HG03066 (cell line): ENCODE results near the gene EPB41L2.

Experiments used
- ATAC-seq: cut with Tn5 transposase; IDR thresholded peaks from one replicate; pipeline ENCODE4 v1.9.1; 2021; ENCODE audit warnings: low read depth; ENCODE audit not compliant: unreplicated experiment

The EPB41L2 gene

GRCh38 chr6:130982135-130982534 is 80.9 kb downstream of the EPB41L2 start:
- ATAC-seq: no peak

GRCh38 chr6:130981409-130981808 is 81.6 kb downstream of the EPB41L2 start:
- ATAC-seq: no peak

DNA sequence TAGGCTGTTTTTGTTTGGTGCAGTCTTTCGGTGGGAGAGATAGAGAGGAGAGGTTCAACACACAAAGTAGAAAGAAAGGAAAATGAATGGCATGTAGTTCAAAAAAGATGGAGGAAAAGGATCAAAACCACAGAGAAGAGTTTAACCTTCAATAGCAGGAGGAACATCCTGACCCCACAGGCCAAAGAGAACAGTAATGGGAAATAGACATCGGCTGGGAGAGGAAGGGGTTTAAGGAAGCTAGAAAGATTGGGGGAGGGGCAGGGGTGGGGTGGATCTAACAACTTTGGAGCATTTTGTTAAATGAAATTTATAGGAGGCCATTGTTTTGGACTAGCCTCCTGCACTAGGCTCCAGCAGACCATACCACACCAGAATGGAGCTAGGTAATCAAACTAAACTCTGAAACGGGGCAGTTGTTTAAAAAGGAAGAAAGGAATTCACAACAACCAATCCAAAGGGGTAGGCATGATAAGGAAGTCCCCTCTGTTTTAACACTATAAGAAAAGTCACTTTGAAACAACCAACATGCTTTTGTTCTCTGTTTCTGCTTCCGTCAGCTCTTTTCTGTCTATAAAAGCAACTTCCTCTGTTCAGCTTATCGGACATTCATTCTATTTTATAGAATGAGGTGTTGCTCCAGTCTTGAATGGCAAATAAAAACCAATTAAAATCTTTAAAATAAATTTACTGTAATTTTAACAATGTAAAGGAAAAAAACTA is 82.6 kb downstream of the EPB41L2 start:
- ATAC-seq: no peak

- no peak for ATAC-seq
Measured at GRCh38 chr6:130978660-130979396, 84.2 kb downstream of the EPB41L2 start.

- ATAC-seq: no peak
Measured at GRCh38 chr6:130978180-130978579, 84.9 kb downstream of the EPB41L2 start.

DNA sequence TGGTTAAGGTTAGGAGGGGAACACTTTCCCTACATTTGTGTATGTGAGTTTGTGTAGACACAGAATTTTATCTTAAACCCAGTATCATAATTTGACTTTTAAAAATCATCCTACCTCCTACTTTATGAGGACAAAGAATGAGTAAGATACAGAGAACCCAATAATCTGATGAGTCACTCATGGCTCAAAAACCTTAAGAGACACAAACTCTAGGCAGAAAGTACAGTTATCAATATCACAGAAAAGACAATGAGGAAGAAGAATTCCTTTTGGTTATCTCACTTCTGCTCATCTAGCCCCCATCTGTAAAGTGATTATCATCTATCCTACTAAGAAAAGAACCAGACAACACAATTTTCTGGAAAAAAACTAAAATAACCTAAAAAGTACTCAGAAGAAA is 87.7 kb downstream of the EPB41L2 start:
- ATAC-seq: no peak

DNA sequence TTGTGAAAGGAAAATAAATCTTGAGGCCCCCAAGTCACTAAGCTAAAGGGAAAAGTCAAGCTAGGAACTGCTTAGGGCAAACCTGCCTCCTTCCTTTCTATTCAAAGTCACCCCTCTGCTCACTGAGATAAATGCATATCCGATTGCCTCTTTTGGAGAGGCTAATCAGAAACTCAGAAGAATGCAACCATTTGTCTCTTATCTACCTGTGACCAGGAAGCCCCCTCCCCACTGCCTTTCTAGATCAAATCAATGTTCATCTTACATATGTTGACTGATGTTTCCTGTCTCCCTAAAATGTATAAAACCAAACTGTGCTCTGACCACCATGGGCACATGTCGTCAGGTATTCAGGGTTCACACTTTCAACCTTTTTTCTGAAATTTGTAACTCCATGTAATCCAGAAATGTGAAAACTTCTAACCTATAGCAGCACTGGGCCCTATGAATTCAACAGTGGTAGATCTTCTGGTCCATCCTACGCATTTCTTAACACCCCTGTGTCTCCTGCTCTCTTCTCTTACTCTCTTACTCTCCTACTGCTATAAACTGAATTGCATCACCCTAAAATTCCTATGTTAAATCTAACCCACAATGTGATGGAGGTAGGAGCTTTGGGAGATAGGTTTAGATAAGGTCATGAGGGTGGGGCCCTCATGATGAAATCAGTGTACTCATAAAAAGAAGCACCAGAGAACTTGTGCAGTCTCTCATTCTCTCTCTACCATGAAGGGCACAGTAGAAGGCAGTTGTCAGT is 89.3 kb downstream of the EPB41L2 start:
- no peak for ATAC-seq

DNA sequence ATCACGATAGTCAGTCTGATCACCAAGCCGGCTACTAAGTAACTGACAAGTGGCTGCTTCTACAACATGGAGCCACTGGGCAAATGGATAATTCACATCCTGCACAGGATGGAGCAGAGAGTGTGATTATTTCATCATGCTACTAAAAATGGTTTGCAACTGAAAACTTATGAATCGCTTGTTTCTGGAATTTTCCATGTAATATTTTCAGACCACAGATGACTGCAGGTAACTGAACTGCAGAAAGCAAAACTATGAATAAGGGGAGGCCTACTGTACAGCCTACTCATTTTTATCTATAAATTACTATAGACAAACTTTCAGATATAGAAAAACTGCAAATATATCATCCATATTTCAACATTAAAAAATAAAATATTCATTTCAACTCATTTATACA is 91.5 kb downstream of the EPB41L2 start:
- ATAC-seq: no peak

GRCh38 chr6:130970839-130971410 is 92.1 kb downstream of the EPB41L2 start:
- no peak for ATAC-seq

DNA sequence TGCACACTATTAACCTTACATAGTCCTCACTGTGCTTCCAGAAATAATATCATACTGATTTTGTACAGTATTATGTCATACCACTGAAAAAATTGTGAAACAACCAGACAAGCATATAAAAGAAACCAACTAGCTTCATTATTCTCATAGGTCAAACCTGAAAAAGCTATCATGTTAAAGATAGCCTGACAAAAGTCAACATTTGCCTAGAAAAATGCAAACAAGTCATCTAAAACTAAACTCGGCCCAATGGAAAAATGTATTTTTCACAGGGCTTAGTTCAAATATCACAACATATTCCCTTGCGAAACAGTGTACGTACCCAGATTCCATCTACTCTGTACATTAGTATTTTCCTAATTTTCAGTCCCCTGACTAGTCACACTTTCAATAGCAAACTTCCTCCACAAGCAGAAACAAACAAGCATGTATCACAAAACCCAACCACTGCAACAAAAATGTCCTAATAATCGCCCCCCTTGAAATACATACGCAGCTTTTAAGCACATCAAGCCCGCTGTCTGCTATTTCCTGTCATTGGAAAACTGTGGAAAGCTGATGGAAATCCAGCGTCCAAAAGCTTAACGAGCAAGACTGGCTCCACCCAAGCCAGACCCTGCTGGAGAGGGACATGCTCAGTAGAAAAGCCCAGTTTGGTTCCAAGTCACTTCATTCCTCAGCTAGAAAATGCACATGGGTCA is 93.1 kb downstream of the EPB41L2 start:
- ATAC-seq: no peak

DNA sequence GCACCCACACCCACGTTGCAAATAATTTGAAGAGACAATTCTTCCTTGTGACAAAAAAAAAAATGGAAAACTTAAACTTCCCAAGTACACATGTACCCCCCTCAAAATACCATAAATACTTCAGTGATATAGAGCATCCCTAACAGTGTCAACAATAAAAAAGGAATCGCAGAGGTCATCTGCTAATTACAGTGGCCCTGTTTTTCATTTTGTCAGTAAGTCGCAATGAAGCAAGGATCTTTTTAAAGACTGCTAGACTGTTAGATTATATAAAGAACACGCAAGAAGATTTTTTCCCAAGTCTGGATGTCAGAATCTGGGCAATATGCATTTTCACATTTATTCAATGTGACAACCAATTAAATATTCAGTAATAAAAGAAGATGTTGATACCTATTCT is 93.9 kb downstream of the EPB41L2 start:
- ATAC-seq: no peak

DNA sequence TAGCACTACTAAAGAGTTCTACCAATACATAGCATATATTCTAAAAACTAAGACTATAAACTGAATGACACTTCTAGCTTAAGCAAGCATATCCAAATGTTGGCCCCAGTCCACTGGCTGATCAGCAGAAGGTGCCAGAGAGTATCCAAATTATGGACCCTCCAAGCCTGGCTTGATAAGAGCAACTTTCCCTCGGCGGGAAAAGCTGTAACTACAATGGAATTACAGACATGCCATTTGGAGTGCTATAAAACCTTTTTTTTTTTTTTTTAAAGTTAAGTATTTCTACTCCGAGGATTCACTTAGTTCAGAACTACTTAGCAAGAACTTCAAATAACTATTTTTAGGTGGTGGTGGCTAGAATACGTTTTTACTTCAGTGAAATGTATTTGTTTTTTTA is 94.6 kb downstream of the EPB41L2 start:
- no peak for ATAC-seq

GRCh38 chr6:130967502-130968445 is 95.3 kb downstream of the EPB41L2 start:
- ATAC-seq: no peak

- ATAC-seq: no peak
Measured at GRCh38 chr6:130966344-130966980, 96.6 kb downstream of the EPB41L2 start.

GRCh38 chr6:130965656-130966055 is 97.4 kb downstream of the EPB41L2 start:
- ATAC-seq: no peak

- no peak for ATAC-seq
Measured at GRCh38 chr6:130964808-130965604, 98.0 kb downstream of the EPB41L2 start.

- no peak for ATAC-seq
Measured at GRCh38 chr6:130964289-130964688, 98.8 kb downstream of the EPB41L2 start.

DNA sequence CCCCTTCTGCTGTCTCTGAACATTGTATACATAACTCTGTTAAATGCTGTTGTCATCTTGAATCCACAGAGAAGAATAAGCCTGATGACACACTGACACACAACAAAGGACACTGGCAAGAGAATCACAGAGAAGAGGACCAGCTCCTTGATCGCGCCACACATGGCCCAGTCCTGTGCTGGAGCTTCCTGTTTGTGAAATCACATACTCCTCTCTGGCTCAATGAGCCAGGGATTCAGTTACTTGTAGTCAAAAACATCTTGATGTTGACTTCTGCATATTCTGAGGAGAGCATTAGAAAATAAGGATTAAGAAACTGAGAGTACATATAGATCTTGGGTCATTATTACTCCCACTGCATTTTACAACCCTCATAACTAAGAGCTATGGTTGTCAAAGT is 100.1 kb downstream of the EPB41L2 start:
- no peak for ATAC-seq
